ENCODE data around the gene POC1A.

The POC1A gene

DNA sequence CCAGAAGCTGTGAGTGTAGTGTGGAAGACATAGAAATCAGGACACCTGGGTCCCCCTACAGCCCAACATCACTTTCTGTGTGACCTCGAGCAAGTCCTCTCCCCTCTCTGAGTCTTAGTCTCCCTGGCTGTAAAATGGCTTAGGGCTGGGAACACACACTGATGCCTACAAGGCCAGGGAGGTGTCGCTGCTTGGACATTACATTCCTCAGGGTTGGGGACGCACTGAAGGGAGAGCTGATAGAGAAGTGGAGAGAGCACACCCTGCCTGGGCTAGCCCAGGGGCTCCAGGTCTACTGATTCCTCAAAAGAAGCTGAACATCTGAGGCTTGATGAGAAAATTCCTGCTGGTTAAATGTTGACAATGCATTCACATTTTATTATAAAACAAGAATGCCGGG is 37.4 kb upstream of the POC1A start:
- TF ChIP-seq CTCF (IDR thresholded peaks at IDR 0.05; ENCODE audit: low read depth, low read length, poor library complexity, severe bottlenecking) = no peak
- no peak for TF ChIP-seq EZH2phosphoT487 (IDR thresholded peaks at IDR 0.05; ENCODE audit: borderline replicate concordance, low read length)
- Histone ChIP-seq H3K4me1 (ENCODE audit: control insufficient read depth, low read length) (no peaks in the 10 kb centered on the region), H3K4me2 (ENCODE audit: low read length) (no peak overlapping the region), H3K27me3 (ENCODE audit: control insufficient read depth, low read length) (no peaks in the 10 kb centered on the region), H3K27ac (ENCODE audit: low read depth, low read length) (no peak overlapping the region), H3F3A (ENCODE audit: control insufficient read depth, insufficient read depth) (no peaks in the 10 kb centered on the region), H3K4me3 (ENCODE audit: low read length) (no peak overlapping the region), H3K9me2 (replicated peaks; ENCODE audit: control insufficient read depth, low read length) (no peaks in the 10 kb centered on the region), H3K79me2 (ENCODE audit: control insufficient read depth, low read length) (no peaks in the 10 kb centered on the region), H4K20me1 (ENCODE audit: control insufficient read depth, insufficient read depth, low read depth, low read length) (no peaks in the 10 kb centered on the region), H3K9me3 (ENCODE audit: control insufficient read depth, insufficient read depth, low read length) (no peaks in the 10 kb centered on the region), H3K36me3 (ENCODE audit: control insufficient read depth, low read length) (no peaks in the 10 kb centered on the region)

GRCh38 chr3:52190294-52191074 is 36.3 kb upstream of the POC1A start:
- no peaks in the 10 kb centered on the region for H3K79me2 ChIP-seq (ENCODE audit: control insufficient read depth, low read length)
- no peaks in the 10 kb centered on the region for H3K4me1 ChIP-seq (ENCODE audit: control insufficient read depth, low read length)
- H3K27me3 ChIP-seq (ENCODE audit: control insufficient read depth, low read length) = no peaks in the 10 kb centered on the region
- TF ChIP-seq EZH2phosphoT487 (IDR thresholded peaks at IDR 0.05; ENCODE audit: borderline replicate concordance, low read length) (no peak), CTCF (IDR thresholded peaks at IDR 0.05; ENCODE audit: low read depth, low read length, poor library complexity, severe bottlenecking) (no peak)
- no peaks in the 10 kb centered on the region for H3K9me2 ChIP-seq (replicated peaks; ENCODE audit: control insufficient read depth, low read length)
- no peaks in the 10 kb centered on the region for H3F3A ChIP-seq (ENCODE audit: control insufficient read depth, insufficient read depth)
- no peak overlapping the region for H3K27ac ChIP-seq (ENCODE audit: low read depth, low read length)
- H3K36me3 ChIP-seq (ENCODE audit: control insufficient read depth, low read length) = no peaks in the 10 kb centered on the region
- H3K4me3 ChIP-seq (ENCODE audit: low read length) = no peak overlapping the region
- H3K9me3 ChIP-seq (ENCODE audit: control insufficient read depth, insufficient read depth, low read length) = no peaks in the 10 kb centered on the region
- no peak overlapping the region for H3K4me2 ChIP-seq (ENCODE audit: low read length)
- no peaks in the 10 kb centered on the region for H4K20me1 ChIP-seq (ENCODE audit: control insufficient read depth, insufficient read depth, low read depth, low read length)

- Histone ChIP-seq H3F3A (ENCODE audit: control insufficient read depth, insufficient read depth) (no peaks in the 10 kb centered on the region), H3K36me3 (ENCODE audit: control insufficient read depth, low read length) (no peaks in the 10 kb centered on the region), H3K79me2 (ENCODE audit: control insufficient read depth, low read length) (no peaks in the 10 kb centered on the region), H3K9me2 (replicated peaks; ENCODE audit: control insufficient read depth, low read length) (no peaks in the 10 kb centered on the region), H4K20me1 (ENCODE audit: control insufficient read depth, insufficient read depth, low read depth, low read length) (no peaks in the 10 kb centered on the region), H3K4me2 (ENCODE audit: low read length) (no peak overlapping the region), H3K27ac (ENCODE audit: low read depth, low read length) (no peak overlapping the region), H3K4me3 (ENCODE audit: low read length) (no peak overlapping the region), H3K4me1 (ENCODE audit: control insufficient read depth, low read length) (no peaks in the 10 kb centered on the region), H3K9me3 (ENCODE audit: control insufficient read depth, insufficient read depth, low read length) (no peaks in the 10 kb centered on the region), H3K27me3 (ENCODE audit: control insufficient read depth, low read length) (no peaks in the 10 kb centered on the region)
- TF ChIP-seq EZH2phosphoT487 (IDR thresholded peaks at IDR 0.05; ENCODE audit: borderline replicate concordance, low read length) (no peak), CTCF (IDR thresholded peaks at IDR 0.05; ENCODE audit: low read depth, low read length, poor library complexity, severe bottlenecking) (no peak)
Observed at GRCh38 chr3:52188556-52188955, 34.3 kb upstream of the POC1A start.
